ENCODE data around the gene ASB1.

The ASB1 gene

GRCh38 chr2:238446371-238446770 lies 19.6 kb downstream of the ASB1 start:
- DNase-seq, result no peak

- DNase-seq, result no peak
These were observed 21.6 kb downstream of the ASB1 start for GRCh38 chr2:238448031-238448955.

- DNase-seq, result no peak
These were observed 22.5 kb downstream of the ASB1 start for GRCh38 chr2:238449241-238449640.

- DNase-seq, result no peak
These were observed 23.2 kb downstream of the ASB1 start for GRCh38 chr2:238449909-238450417.

- no peak for DNase-seq
These were observed 23.7 kb downstream of the ASB1 start for GRCh38 chr2:238450440-238450861.

GRCh38 chr2:238453842-238454241 lies 27.1 kb downstream of the ASB1 start:
- DNase-seq, result no peak

- no peak for DNase-seq
These were observed 29.7 kb downstream of the ASB1 start for GRCh38 chr2:238456449-238456848.

- no peak for DNase-seq
These were observed 30.5 kb downstream of the ASB1 start for GRCh38 chr2:238456970-238457926.

- DNase-seq, result no peak
These were observed 31.2 kb downstream of the ASB1 start for GRCh38 chr2:238457927-238458324.

- no peak for DNase-seq
These were observed 31.9 kb downstream of the ASB1 start for GRCh38 chr2:238458651-238459050.

GRCh38 chr2:238459081-238459629 lies 32.4 kb downstream of the ASB1 start:
- DNase-seq, result no peak

- no peak for DNase-seq
These were observed 34.3 kb downstream of the ASB1 start for GRCh38 chr2:238461051-238461450.

- DNase-seq, result no peak
These were observed 34.8 kb downstream of the ASB1 start for GRCh38 chr2:238461491-238461890.

- DNase-seq, result no peak
These were observed 35.2 kb downstream of the ASB1 start for GRCh38 chr2:238461916-238462315.

GRCh38 chr2:238462782-238463396 lies 36.2 kb downstream of the ASB1 start:
- peak; percentile 1 for DNase-seq

- DNase-seq, result no peak
These were observed 37.7 kb downstream of the ASB1 start for GRCh38 chr2:238464389-238464788.

GRCh38 chr2:238465487-238466242 lies 38.9 kb downstream of the ASB1 start:
- no peak for DNase-seq

GRCh38 chr2:238466243-238466756 lies 39.6 kb downstream of the ASB1 start:
- no peak for DNase-seq

- DNase-seq, result no peak
These were observed 40.3 kb downstream of the ASB1 start for GRCh38 chr2:238467062-238467461.

GRCh38 chr2:238467792-238468191 lies 41.1 kb downstream of the ASB1 start:
- peak; percentile 16 for DNase-seq

GRCh38 chr2:238469155-238469554 lies 42.4 kb downstream of the ASB1 start:
- no peak for DNase-seq

- no peak for DNase-seq
These were observed 46.3 kb downstream of the ASB1 start for GRCh38 chr2:238473014-238473413.

Measured in amniotic stem cell (primary cell).